HS-27A (cell line): ENCODE results near the gene KCTD5.
"Not testable (repeated sequence)": the region's sequence is repeated elsewhere in the genome, so short reads cannot be mapped to it uniquely, and the experiment has no call there.

ENCODE experiments used
- DNase-seq: peaks from one replicate; pipeline ENCODE4 v3.0.0-alpha.2; 2012; ENCODE audit warnings: low read depth, missing footprints

Gene KCTD5

DNA sequence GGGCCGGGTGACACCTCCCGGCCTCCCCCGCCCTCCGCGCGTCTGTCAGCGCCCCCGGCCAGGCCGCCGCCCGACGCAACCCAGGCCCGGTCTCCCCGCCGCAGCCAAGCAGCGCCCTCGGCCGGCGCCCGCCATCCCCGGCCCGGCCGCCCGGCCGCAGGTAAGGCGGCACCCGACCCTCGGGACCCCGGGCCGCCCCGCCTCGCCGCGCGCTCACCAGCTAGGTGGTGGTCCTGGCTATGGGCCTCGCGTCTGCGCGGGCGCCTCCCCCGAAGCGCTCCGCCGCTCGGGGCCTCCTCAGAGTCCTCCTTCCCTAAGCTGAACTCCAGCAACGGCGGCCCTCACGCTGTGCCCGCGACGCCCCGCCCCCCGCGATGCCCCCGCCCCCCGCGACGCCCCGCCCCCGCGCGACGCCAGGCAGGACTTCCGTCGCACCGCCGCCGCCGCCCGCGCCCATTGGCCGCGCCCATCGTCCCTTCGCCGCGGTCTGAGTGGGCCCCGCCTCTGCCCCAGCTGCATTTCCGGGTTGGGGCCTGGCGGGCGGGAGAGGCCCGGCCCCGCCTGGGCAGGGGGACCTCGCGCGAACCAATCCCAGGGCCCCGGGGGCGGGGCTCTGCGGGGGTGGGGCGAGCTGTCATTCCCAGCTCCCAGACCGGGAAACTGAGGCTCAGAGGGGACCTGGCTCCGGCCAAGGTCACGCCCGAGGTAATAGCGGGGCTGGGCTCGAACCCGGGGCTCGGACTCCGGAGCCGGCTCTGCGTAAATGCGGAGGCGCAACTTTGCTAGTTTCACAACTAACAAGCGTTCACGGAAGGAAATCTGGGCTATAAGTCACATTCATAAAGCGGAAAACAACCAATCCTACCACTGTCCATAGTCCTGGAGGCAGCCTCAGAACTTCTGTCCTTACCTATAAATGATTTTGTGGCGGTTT is 9.0 kb upstream of the KCTD5 start:
- peak; percentile 41 for DNase-seq

DNA sequence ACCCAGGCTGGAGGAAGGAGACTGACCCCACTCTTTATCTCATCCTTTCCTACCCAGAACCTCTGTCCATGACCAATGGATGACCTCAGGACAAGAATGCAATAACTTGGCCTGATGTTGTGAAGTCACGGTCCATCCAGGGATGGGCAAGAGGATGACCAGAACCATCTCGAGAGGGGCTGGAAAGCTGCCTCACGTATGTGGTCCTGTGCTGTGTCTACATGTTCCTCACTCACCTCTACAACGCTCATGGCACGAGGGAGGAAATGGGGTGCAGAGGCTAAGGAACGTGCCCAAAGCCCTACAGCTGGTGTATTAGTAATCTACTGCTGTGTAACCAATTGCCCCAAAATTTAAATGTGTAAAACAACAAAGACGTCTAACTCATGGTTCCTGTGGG is 7.3 kb upstream of the KCTD5 start:
- DNase-seq = no peak

- no peak for DNase-seq
Observed at GRCh38 chr16:2675714-2676113, 6.6 kb upstream of the KCTD5 start.

DNA sequence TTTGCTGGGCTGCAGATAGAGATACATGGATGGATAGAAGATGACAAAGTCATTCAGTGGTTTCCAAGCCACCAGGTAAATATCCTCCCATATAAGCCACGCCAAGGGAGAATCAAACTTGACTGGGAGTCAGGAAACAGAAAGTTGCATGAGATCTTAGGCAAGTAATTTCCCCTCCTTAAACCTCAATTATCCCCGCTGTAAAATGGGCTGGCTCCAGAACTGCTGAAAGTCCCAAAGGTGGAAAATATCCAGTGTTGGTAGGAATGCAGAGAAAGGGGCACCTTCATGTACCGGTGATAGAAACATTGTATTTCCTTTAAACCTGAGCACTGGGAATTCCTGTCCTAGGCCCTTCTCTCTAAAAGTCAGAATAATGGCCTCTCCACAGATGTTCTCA is 5.4 kb upstream of the KCTD5 start:
- not testable (repeated sequence) for DNase-seq

- DNase-seq = not testable (repeated sequence)
Observed at GRCh38 chr16:2678206-2678965, 3.9 kb upstream of the KCTD5 start.

GRCh38 chr16:2679902-2680301 is 2.4 kb upstream of the KCTD5 start:
- not testable (repeated sequence) for DNase-seq

GRCh38 chr16:2680360-2680759 is 2.0 kb upstream of the KCTD5 start:
- DNase-seq = not testable (repeated sequence)

GRCh38 chr16:2683041-2683440 is 718 bp downstream of the KCTD5 start:
- not testable (repeated sequence) for DNase-seq

DNA sequence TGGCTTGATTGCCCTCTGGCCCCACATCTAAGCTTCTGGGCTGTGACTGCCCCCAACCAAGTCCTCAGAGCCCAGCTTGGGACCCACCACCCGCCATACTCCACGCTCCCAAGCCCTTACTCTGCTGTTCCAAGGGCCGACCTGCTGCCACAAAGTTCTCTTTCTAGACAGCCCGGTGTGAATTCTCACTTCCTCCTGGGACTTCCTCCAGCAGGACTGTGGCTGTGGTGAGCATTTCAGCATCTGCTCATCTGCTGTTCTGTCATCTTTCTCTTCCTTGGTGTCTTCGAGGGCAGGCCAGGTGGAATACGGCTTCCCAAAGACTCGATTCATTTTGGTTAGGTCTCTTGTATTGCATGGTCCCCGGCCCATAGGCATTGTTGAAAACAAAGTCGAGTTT is 3.8 kb downstream of the KCTD5 start:
- not testable (repeated sequence) for DNase-seq

DNA sequence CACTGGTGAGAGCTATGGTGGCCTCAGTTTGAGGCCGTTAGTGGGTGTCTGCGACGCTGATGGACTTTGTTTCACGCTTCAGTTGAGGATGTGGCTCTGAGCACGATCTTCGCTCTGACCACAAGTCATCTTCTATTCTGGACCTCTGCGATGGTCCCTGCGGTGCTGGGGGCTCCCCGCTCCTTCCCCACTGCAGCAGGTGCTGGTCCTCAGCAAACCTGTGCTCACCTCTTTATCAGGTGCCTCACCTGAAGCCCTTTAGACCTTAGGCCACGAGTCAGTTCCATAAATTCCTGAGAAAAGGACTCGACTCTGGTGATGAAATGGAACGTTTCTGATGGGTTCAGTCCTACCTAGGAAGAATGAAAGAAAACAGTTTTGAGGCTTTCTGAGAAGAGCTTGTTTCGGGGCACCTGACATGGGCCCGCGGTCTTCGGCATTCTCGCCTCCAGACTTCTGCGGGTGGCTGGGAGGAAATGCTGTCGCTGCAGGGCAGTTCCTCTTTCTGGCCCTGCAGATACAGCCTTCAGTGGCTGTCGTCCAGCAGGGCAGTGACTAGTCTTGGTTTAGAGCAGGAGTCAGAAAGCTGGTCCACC is 4.7 kb downstream of the KCTD5 start:
- no peak for DNase-seq

DNA sequence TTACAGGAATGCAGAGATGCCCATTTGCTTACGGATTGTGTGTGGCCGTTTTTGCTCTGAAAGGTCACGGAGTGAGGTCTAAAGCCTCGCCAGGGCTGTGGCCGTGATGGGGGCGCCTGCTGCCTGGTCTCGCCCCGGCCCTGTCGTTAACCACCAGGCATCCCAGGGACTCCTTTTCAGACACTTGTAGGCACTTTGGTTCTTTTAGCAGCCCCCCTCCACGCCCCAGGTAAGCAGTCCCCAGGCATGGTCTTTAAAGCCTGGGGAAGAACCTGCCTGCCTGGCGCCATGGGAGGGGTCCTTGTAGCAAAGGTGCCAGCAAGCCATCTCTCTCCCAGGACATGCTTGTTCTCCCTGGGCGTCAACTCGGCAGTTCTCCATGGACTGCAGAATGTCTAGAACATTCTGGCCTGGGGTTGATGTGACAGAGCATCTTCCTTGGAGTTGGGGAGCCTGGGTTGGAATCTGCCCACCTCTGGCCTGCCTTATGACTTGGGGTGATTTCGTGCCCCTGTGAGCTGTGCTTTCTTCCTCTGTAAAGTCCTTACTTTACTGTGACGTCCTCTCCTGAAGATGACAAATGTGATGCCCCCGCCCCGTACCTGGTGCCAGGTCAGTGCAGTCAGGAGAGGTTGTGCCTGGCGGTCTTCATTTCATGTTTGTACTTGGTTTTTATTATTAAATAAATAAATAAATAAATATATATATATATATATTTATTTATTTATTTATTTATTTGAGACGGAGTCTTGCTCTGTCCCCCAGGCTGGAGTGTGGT is 5.4 kb downstream of the KCTD5 start:
- no peak for DNase-seq

- not testable (repeated sequence) for DNase-seq
Observed at GRCh38 chr16:2689422-2689821, 7.1 kb downstream of the KCTD5 start.

- DNase-seq = no peak
Observed at GRCh38 chr16:2689968-2690801, 7.9 kb downstream of the KCTD5 start.

GRCh38 chr16:2690852-2691251 is 8.5 kb downstream of the KCTD5 start:
- DNase-seq = no peak

DNA sequence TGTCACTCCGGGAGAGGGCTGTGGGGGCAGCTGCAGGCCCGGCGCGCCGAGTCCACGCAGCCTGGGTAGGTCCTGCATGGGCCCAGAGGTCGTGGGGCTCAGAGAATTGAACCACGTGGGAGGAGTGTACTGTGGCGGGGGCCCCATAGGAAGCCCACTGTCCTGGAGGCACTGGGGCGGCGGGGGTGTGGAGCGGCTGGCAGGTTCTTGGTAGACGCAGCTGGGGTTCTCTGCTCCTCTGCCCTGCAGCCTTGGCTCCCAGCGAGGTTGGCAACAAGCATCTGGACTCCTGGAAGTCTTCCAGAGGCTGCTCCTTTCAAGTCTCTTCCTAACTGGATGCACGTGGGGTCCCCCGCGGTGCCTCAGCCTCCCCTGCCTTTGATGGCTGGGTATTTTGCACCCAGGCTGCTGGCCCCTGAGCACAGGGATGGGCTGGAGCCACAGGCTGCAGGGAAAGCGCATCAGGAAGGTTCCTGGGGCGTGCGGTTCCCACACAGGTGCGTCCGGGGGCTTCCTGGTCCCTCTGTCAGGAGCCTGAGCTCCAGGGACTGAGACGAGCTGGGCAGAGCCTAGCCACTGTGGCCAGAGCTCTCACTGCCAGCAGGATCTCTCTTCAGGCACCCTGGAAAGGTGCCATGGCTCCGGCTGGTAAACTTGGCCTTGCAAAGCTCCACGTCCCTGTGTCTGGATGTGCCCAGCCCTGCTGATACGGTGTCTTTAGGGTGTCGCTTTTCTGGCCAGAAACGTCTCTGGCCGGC is 9.3 kb downstream of the KCTD5 start:
- no peak for DNase-seq

DNA sequence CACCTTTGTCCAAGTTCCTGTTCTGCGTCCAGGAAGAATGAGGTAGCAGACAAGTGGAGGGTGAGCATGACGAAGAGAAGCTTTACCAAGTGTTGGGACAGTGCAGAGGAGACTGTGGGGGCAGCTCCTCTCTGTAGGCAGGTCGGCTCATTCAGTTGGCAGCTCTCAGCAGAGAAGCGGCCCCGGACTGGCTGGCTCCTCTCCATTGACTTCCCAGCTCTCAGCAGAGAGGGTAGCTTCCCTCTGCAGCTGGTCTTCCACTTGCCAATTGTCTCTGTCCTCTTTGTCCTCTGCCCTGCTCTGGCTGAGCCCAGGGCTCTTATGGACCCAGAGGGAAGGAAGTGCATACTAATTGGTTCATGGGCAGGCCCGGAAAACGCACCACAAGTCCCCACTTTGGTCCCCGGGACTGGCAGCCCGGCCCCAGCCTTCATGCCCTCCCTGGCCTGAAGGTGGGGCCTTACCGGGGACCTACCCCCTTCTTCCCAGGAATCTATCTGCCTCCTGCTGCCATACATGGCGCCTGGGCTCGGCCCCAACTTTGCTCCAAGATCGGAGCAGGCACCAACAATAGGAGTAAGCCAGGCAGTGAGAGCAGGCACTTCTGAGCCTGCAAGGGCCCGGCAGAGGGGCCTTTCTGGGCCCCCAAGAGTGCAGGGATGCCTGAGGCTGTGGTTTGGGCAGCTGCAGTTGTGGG is 10.1 kb downstream of the KCTD5 start:
- no peak for DNase-seq

- DNase-seq = no peak
Observed at GRCh38 chr16:2692948-2693651, 10.8 kb downstream of the KCTD5 start.

- not testable (repeated sequence) for DNase-seq
Observed at GRCh38 chr16:2696601-2697250, 14.4 kb downstream of the KCTD5 start.
